ENCODE data around the gene FOXL2. TPM values are rescaled to one million over a fixed set of nuclear protein-coding genes. Genes with fewer than 3 reads are reported as not detected.

The FOXL2 gene
- not detected for total RNA-seq

DNA sequence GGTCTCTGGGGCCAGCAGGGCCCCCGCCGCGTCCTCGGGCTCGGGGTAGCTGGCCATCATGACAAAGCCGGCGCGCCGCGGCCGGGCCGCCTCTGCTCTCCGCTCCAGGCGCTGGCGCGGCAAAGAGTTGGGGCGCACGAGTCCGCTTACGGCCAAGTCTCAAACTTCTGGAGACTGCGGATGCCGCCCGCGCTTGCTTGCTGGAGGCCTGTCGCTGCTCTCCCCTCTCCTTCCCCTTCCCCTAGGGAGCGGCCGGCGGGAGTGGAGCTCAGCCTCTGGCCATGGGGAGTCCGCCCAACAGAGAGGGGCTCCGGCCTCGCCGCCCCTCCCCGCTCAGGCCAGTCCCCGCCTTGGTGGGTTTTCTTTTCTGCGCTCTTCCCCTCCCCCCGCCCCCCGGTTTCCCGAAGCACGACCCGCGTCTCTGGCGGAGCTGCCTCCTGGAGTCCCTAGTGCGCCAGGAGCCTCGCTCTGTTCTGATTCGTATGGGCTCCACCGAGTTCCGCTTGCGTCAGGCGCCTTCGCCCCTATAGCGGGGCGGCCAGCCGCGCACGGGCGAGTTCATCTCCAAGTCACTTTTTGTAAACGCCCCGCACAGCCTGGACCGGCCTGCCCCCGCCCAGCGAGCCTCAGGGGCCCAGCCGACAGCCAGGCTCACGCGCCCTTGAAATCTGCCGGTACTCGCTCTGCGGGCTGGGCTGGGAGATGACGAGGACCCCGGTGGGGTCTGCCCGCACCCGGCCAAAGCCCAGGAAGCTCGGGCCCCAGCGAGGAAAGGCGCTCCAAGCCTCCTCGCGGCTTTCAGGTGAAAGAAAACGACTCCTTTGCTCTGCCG, at the start of gene FOXL2, which contains the start of gene FOXL2NB:
FOXL2 (minus strand) TSS at position 475 of the 832 bp plus-strand sequence; CDS start at position 60, 415 bp downstream.
FOXL2NB (plus strand) TSS at position 555 of the 832 bp plus-strand sequence; CDS start at position 703, 148 bp downstream.
- TF ChIP-seq, protein P1, sequence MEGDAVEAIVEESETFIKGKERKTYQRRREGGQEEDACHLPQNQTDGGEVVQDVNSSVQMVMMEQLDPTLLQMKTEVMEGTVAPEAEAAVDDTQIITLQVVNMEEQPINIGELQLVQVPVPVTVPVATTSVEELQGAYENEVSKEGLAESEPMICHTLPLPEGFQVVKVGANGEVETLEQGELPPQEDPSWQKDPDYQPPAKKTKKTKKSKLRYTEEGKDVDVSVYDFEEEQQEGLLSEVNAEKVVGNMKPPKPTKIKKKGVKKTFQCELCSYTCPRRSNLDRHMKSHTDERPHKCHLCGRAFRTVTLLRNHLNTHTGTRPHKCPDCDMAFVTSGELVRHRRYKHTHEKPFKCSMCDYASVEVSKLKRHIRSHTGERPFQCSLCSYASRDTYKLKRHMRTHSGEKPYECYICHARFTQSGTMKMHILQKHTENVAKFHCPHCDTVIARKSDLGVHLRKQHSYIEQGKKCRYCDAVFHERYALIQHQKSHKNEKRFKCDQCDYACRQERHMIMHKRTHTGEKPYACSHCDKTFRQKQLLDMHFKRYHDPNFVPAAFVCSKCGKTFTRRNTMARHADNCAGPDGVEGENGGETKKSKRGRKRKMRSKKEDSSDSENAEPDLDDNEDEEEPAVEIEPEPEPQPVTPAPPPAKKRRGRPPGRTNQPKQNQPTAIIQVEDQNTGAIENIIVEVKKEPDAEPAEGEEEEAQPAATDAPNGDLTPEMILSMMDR (IDR thresholded peaks at IDR 0.05; ENCODE audit: low read depth) = no peak

DNA sequence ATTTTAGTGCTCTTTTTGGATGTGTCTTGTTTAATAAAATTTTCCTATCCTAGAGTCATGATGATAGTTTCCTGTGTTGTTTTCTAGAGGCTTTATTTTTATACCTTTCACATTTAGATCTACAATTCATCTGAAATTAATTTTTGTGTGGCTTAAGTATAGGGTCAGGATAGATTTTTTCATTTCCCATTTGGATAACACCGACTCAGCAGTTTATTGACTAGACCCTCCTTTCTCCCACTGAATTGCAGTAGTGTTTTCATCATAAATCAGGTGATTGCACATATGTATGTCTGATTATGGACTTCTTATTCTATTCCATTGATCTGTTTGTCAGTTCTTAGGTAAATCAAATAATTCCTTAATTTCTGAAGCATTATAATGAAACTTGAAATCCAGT, 48.8 kb upstream of the FOXL2 start:
- TF ChIP-seq, protein P1 (IDR thresholded peaks at IDR 0.05; ENCODE audit: low read depth) = no peak

DNA sequence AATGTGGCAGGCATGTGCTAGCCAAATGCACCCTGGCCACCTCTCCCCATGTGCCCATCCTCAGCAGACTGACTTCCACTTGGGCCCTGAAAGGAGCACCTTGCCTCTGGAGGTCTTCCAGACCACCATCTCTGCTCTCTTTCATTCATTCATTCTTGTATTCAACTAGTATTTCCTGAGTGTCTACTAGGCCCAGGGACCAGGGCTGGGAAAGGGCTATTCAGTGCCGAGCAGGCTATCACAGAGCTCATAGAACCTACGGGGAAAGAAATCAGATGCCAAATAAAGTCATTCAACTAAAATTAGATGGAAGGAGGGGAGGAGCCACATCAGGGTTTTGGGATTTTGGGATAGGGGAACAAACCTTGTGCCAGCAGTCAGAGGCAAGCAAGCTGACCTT, 40.2 kb upstream of the FOXL2 start:
- TF ChIP-seq, protein P1 (IDR thresholded peaks at IDR 0.05; ENCODE audit: low read depth) = no peak

DNA sequence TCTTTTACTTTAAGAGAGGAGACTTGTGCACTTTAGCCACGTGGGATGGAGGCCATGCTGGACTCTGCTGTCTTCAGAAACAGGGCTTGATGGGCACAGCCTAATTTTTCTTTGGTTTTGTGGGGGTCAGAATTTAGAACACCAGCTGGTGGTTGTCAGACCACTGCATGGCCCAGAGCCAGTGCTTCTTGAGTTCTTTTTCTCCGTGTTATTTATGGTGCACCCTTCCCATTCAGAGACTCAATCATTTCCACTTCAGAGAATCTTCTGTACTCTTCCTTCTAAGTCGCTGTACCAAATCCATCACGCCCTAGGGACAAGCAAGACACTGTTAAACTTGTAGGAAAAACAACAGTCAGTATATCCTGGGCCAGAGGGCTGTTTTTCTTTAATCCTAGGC, 39.0 kb upstream of the FOXL2 start:
- TF ChIP-seq, protein P1 (IDR thresholded peaks at IDR 0.05; ENCODE audit: low read depth) = no peak

DNA sequence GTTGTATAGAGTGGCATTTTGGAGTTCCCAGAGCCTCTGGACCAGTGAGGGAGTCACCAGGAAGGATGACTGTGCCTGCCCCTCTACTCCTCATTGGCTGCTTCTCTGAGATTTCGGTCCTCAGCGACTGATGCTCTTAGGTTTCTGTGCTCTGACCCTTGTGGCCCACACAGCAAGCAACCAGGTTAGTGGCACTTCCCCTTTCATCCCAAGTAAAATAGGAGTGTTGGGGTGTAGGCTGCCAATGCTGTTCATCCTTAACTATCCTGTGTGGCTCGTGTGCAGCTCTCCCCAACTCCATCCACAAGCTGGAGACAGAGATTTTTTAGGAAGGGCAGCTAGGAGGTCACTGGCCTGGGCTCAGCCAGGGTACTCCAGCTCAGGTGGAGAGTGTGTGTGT, 37.9 kb upstream of the FOXL2 start:
- TF ChIP-seq, protein P1 (IDR thresholded peaks at IDR 0.05; ENCODE audit: low read depth) = no peak

DNA sequence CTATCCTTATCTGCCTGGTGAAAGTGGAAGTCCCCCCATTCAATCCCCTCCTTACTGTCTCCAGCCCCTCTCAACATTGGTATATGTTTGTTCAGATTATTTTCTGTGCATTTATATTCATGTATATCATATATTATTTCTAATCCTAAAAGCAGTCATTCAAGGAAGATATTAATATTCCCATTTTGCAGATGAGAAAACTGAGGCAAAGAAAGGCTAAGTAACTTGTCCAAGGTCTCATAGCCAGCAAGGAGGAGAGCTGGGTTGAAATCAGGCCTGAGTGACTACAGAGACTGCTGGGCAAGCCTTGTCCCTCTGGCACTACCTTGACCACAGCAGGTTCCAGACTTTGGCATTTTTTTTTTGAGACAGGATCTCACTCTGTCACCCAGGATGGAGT, 29.1 kb upstream of the FOXL2 start:
- TF ChIP-seq, protein P1 (IDR thresholded peaks at IDR 0.05; ENCODE audit: low read depth) = no peak

DNA sequence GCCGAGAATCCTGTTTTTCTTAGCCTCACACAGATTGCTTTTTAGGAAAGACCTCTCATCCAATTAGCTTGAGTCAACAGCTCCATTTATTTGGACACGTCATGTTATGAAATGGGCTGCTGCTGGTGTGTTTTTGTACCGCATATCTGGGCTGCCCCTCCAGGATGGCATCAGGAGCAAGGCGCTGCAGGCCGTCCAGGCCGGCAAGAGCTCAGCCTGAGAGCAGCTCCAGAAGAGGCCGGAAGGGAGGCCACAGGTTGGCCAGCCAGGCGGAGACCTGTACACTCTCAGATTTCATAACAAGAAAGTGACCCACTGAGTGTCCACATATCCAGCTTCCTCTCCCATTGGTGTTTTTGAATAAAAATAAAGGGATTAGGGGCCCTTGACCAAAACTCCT, 28.4 kb upstream of the FOXL2 start:
- TF ChIP-seq, protein P1 (IDR thresholded peaks at IDR 0.05; ENCODE audit: low read depth) = no peak
